ENCODE measurements around the gene PPP1R7.
"Not testable (repeated sequence)": the region's sequence is repeated elsewhere in the genome, so short reads cannot be mapped to it uniquely, and the experiment has no call there.

The PPP1R7 gene

DNA sequence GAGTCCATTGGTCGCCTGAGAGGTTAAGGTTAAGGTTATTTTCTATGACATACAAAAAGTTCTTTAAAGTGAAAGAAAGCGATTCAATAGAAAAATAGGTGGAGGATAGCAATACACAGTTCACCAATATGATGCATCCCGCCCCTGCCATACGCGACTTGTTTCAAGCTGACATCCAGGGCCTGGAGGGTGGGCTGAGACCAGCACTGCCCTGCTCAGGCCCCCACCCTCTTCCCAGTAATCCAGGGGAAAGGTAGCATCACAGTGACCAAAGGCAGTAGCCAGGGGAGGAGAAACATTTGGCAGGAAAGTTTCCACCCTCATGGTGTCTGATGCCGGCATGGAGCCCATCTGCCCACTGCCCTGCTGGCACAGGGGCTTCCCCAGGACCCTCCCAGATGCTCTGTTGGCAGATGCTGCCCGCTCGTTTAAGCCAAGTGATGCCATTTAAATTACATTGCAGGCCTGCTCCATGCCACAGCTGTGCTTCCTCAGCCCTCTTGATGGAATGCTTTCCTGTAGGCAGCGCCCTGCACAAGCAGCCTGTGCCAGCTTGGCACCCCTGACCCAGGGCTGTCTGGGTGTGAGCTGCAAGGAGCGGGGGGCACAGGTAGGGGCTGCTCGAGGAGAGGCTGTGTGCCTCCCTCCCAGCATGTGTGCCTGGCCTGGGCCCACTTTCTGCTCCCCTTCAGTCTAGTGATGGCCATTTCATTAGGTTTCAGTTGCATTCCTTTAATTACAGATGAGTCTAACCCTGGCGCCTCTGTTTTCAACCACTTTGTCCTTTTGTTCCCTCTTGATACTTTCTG lies 27.5 kb downstream of the PPP1R7 start:
- DNase-seq: no peak

DNA sequence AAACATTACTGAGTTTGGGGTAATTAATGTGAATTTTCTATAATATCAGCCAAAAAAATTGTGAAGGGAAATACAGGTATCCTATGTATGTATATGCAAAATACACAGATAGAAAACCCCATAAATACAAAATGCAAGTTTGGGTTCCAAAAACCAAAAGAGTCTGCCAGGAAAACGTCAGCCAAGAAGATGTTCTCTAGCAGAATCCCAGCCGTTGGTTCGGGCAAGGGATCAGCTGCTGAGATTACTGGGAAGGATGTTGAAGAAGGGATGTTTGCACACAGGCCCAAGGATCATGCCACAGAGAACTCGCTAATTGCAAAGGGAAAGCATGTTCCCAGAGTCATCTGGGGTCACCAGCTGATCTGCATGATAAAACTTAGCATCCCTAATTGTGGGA lies 28.7 kb downstream of the PPP1R7 start:
- no peak for DNase-seq

DNA sequence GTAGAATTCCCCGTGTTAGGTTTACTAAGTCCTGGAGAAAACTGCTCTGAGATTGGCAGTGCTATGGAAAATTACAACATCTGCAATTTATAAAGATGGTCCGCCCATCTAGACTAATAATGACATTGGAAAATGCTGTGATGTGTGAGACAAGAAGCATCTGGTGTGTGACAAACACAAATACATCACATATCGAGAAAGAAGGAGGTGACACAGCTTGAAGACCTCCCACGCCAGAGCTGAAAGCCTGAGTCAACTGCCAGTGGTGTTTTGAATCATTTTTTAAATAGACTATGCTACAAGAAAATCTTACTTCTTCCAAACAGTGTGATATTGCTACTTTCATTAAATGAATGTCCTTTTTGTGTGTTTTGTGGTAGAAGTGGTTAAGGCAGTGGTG lies 29.6 kb downstream of the PPP1R7 start:
- no peak for DNase-seq

DNA sequence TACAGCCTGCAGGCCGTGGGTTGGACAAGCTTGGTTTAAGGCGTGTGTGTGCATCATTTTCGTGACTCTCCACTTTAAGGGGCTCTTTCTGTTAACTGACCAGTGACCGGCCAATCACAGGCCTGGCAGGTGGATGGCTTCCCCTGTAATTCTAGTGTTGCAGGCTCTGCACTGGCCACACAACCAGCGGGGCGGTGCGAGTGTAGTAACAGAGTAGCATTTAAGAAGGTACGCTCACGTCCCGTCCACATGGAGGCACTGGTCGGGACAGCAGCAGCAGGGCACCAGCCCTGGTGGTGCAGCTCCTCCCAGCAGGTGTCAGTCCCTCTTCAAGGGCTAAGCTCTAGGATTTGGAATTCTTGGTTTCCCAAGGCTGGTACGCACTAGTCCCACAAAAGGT lies 30.2 kb downstream of the PPP1R7 start:
- no peak for DNase-seq

DNA sequence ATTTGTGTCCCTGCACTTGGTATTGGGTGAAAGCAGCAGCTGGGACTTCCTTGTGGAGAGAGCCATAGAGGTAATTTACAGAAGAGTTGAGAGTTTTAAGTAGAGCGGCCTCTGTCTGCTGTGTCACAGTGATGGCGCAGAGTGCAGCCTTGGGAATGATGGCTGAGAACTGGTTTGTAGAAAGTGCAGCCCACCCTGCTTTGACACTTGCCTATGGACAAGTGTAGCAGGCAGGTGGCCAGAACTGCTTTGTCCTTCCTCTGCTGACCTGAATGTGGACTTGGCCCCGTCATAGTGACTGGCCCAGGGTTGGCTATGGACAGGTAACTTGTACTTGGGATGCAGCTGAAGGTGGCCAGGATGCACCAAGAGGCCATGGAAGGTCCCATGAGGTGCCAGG lies 31.9 kb downstream of the PPP1R7 start:
- no peak for DNase-seq

GRCh38 chr2:241182531-241183133 lies 32.4 kb downstream of the PPP1R7 start:
- no peak for DNase-seq

DNA sequence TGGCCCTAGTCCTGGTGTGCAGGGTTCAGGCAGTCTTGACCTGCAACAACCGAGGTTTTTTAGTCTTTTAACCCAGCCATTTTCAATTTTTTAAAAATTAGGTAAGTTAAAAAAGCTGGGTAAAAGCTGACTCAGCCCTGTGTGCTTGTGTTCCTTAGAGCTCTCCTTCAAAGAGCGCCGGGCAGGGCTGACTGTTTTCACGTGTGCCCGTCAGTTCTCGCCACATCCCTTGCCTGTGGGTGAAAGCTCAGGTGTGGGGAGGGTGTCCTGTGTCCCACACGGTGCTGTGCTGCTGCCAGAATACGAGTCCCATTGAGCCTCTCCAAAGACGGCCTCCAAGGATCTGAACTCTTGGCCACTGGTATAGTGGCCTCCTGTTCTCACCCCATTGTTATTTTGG lies 33.0 kb downstream of the PPP1R7 start:
- DNase-seq: no peak

- DNase-seq: no peak
Measured at GRCh38 chr2:241184901-241185300, 34.6 kb downstream of the PPP1R7 start.

- DNase-seq: no peak
Measured at GRCh38 chr2:241185961-241186360, 35.7 kb downstream of the PPP1R7 start.

GRCh38 chr2:241187101-241187917 lies 37.0 kb downstream of the PPP1R7 start:
- peak; percentile 24 for DNase-seq

DNA sequence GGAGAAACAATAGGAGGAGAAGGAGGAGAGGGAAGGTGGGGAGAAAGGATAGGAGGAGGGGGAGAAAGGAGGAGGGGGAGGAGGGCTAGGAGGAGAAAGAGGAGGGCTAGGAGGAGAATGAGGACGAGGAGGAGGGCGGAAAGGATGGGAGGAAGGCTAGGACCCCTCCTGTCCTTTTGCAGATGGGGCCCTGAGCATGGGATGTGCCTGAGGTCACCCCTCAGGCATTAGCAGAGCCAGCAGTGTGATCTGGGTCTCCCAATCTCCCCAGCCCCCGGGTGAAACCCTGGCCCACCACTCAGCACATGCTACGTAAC lies 37.6 kb downstream of the PPP1R7 start:
- no peak for DNase-seq

GRCh38 chr2:241188361-241189092 lies 38.3 kb downstream of the PPP1R7 start, which contains the start of gene ANO7:
TSS of gene ANO7 (plus strand) at chr2:241188677. CDS start at chr2:241190064, 1,387 bp downstream.
- peak; percentile 62 for DNase-seq

- DNase-seq: no peak
Measured at GRCh38 chr2:241189093-241189855, 39.0 kb downstream of the PPP1R7 start.

DNA sequence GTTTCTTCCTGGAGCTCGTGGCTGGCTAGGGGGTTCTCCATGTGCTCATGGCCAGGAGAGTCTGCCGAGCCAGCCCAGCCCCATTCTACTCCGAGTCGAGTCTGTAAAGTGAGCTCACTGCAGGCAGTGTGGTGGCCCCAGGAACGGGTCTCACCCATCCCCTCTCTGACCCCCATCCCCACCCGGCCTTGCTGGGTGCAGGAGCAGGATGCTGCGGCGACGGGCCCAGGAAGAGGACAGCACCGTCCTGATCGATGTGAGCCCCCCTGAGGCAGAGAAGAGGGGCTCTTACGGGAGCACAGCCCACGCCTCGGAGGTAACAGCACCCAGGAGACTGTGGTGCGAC lies 39.6 kb downstream of the PPP1R7 start:
- DNase-seq: no peak

DNA sequence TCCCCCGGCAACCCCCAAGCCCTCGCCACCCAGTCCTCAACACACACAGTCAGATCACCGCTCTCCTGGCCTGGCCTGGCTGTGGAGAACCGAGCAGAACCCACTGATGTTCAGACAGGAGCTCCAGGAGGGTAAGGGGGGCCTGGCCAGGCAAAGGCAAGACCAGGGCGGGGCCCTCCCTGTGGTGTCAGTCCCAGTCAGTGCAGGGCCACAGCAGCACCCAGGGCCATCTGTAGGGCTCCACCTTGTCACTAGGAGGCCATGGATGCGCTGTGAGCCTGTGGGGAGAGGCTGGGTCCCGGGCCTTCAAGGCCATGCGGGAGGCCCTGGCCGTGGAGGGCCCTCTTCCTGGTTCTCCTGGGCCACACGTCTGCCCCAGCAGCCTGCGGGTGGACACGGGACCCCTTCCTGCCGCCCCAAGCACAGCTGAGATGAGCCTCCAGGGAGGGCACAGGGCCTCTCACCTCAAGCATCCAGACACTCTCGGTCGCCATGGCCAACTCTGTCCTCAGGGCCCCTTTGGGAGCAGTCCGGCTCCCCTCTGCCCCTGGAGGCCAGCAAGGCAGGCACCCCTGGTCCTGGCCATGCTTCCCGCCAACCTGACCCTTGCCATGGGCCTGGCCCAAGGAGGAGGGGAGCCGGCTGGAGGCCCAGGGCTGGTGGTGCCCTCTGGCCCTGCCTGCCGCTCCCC lies 40.2 kb downstream of the PPP1R7 start:
- DNase-seq: no peak

DNA sequence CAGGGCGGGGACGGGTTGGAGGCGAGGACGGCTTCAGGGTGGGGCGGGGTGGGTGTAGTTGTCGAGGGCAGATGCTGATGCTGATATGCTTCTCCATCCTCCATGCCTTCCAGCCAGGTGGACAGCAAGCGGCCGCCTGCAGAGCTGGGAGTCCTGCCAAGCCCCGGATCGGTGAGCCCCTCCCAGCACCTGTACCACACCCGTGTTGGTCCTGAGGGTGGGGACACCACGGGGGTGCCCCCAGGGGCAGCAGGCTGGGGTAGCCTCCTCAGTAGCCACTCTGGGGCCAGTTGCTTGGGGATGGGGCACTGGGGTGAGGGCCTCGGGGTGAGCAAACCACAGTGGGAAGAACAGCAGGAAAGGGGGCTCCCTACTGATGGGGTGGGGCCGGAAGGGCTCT lies 40.8 kb downstream of the PPP1R7 start:
- peak; percentile 59 for DNase-seq

- no peak for DNase-seq
Measured at GRCh38 chr2:241193271-241193670, 43.0 kb downstream of the PPP1R7 start.

DNA sequence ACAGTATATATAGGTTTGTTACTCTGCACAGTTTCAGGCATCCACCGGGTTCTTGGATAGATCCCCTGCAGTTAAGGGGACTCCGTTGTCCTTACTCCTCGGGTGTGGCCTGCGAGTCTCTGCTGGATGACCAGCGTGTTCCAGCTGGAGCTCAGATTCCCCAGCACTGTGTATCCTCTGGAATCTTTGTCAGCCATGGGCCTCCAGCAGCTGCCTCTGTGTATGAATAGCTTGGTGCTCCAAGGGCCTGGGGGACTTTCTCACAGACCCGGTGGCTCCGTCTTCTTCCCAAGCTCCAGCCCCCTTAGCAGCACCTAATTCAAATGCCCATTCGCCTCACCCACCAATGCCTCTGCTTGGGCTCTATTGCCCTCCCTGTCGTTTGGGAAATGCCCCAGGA lies 44.5 kb downstream of the PPP1R7 start:
- no peak for DNase-seq

DNA sequence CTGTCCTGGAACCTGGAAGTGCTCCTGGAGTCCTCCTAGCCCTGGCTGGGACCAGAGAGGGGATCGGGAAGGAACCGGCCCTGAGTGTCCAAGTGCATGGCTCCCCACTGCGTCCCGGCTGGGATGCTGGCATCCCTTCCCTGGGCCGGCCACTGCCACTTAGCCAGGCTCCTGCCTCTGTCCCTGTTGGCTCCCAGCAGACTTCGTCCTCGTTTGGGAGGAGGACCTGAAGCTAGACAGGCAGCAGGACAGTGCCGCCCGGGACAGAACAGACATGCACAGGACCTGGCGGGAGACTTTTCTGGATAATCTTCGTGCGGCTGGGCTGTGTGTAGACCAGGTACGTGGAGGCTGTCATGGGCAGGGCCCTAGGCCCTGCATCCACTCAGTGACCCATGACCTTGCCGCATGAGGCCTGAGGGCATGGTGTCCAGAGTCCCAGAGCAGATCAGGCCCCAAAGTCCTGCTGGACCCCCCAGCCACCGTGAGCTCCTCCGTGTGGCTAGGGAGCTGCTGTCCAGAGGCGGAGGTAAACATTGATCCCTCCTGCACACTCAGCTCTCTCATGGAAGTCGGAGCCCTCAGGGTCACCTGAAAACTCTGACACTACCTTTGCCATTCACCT lies 45.4 kb downstream of the PPP1R7 start:
- DNase-seq: no peak

DNA sequence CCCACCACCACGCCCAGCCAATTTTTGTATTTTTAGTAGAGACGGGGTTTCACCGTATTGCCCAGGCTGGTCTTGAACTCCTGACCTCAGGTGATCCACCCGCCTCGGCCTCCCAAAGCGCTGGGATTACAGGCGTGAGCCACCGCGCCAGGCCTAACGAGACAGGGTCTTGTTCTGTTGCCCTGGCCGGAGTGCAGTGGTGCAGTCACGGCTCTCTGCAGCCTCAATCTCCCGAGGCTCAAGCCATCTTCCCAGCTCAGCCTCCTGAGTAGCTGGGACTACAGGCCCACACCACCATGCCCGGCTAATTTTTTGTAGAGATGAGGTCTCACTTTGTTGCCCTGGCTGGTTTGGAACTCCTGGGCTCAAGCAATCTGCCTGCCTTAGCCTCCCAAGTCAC lies 47.0 kb downstream of the PPP1R7 start:
- DNase-seq: not testable (repeated sequence)

GRCh38 chr2:241197947-241198346 lies 47.7 kb downstream of the PPP1R7 start:
- no peak for DNase-seq

Measured in NCI-H69 (cell line).